Skeletal muscle tissue (tissue), 4 donors: ENCODE data around the gene PTPRR. TPM values are rescaled to one million over a fixed set of nuclear protein-coding genes. Genes with fewer than 3 reads are reported as not detected.

Experiments used
- H3K27ac ChIP-seq: one replicate; pipeline ENCODE4 v1.7.0; 2013; ENCODE audit warnings: mild to moderate bottlenecking, low read depth, low read length, inconsistent platforms
- H3K27me3 ChIP-seq, 3 donors: one replicate each; pipeline ENCODE4 v1.7.0; 2013; ENCODE audit warnings: low read length in 3 of 3; ENCODE audit not compliant: control insufficient read depth in 3 of 3, insufficient read depth in 3 of 3
- H3K36me3 ChIP-seq, 3 donors: one replicate each; pipeline ENCODE4 v1.7.0; 2013; ENCODE audit warnings: low read length in 3 of 3; ENCODE audit not compliant: control insufficient read depth in 3 of 3, insufficient read depth in 3 of 3
- H3K4me1 ChIP-seq, 3 donors: one replicate each; pipeline ENCODE4 v1.7.0; 2013; ENCODE audit warnings: low read length in 3 of 3, mild to moderate bottlenecking in 3 of 3; ENCODE audit not compliant: control insufficient read depth in 3 of 3, insufficient read depth in 3 of 3
- H3K4me3 ChIP-seq, 3 donors: one replicate each; pipeline ENCODE4 v1.7.0; 2013; ENCODE audit warnings: low read length in 3 of 3
- H3K9ac ChIP-seq, 3 donors: one replicate each; pipeline ENCODE4 v1.7.0; 2013; ENCODE audit warnings: low read length in 3 of 3, mild to moderate bottlenecking in 3 of 3, moderate library complexity in 2 of 3, low read depth in 1 of 3
- H3K9me3 ChIP-seq, 3 donors: one replicate each; pipeline ENCODE4 v1.7.0; 2013; ENCODE audit warnings: low read length in 3 of 3; ENCODE audit not compliant: control insufficient read depth in 3 of 3
- total RNA-seq: library from RNA; depleted of rRNA; stranded (reverse); fragments of >200 nt; gene quantifications from one replicate; pipeline ENCODE4 v1.2.3, GENCODE V29; 2014
- donor health status: Osteomylitis.

The PTPRR gene
- total RNA-seq, 1 donor from 2014 or later, result 1.0 TPM

DNA sequence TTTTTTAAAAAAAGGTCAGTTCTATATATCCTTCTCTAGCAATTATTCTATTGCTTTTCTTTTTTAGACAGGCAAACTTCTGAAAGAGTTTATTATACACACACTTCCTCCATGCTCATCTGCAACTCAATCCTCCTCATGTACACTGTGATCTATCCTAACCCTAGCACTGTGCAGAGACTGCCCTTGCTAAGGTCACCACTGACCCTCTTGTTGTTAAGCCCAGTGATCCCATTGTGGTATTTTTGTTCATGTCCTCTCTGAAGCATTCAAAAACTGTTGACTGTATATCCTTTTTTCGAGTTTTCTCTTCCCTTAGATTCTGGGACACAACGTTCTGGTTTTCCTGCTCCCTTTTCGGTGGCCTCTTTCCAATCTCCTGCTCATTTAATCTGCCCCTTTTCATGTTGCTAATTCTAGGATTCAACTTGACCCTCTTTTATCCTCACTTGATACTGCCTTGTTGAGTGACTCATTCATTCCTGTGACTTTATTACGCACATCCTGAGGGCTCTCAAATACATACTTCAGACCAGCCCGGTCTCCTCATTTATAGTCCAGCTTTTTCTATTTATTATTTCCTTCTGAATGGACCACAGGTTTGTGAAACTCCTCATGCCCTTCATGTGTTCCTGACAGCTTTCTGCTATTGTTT is 229.4 kb downstream of the PTPRR start:
- H3K36me3 ChIP-seq, result no peaks in the 10 kb centered on the region
- H3K27me3 ChIP-seq, result no peaks in the 10 kb centered on the region
- H3K27ac ChIP-seq, result peak overlapping the region; percentile 18
- H3K9ac ChIP-seq, result no peak overlapping the region
- no peaks in the 10 kb centered on the region for H3K4me1 ChIP-seq
- H3K4me3 ChIP-seq, result no peak overlapping the region
- no peaks in the 10 kb centered on the region for H3K9me3 ChIP-seq

DNA sequence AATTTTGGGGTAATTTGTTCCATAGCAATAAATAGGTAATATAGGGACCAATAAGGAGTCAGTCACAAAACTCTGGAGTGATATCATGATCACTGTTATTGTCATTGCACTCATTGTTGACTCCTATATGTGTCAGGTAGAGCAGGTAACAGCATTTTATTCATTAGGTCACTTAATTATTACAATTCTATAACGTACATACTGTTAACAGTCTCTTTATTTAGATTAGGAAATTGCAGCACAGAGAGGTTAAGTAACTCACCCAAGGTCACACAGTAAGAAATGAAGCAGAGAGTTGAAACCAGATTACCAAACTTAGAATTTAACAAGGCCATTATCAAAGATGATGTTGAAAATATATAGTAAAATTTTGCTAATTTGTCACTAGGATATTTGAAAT is 233.6 kb downstream of the PTPRR start:
- H3K4me3 ChIP-seq, result no peak overlapping the region
- H3K27ac ChIP-seq, result no peak overlapping the region
- no peaks in the 10 kb centered on the region for H3K36me3 ChIP-seq
- no peaks in the 10 kb centered on the region for H3K4me1 ChIP-seq
- no peaks in the 10 kb centered on the region for H3K27me3 ChIP-seq
- no peaks in the 10 kb centered on the region for H3K9me3 ChIP-seq
- no peak overlapping the region for H3K9ac ChIP-seq

DNA sequence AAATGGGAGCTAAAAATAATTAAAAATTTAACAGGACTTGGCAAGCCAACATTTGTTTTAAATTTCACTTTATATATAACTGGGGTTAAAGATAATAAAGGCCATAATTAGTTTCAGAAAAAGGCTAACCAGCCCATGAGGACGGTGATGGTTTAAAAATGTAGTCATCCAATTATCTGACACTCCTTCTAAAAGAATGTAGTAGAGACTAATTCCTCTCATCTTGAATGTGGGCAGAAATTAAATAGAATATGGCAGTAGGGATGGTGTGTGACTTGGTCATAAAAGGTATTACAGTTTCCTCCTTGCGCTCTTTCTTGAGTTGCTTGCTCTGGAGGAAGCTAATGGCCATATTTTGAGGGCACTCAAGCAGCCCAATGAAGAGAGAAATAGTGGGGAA is 234.2 kb downstream of the PTPRR start:
- Histone ChIP-seq H3K9ac (no peak overlapping the region), H3K9me3 (no peaks in the 10 kb centered on the region)

DNA sequence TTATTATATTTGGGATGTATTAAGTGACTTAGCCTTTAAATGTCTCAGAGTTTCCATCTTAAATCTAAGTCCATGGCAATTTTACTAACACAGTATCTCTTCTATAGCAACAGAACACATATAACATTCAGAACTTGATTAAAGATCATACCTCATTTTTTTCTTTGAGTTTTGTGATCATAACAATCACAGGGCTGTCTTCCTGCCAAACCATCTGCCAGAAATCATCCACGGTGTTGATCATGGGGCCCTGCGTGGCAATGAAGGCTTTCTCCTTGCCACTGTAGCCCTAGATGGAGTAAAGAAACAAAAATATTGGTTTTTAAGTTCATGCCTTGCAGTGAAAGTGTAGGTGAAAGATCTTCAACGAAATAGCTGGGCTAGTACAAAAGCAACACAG is 236.6 kb downstream of the PTPRR start:
- Histone ChIP-seq H3K9ac (no peak overlapping the region), H3K27me3 (no peaks in the 10 kb centered on the region), H3K9me3 (no peaks in the 10 kb centered on the region), H3K4me1 (no peaks in the 10 kb centered on the region), H3K27ac (no peak overlapping the region), H3K4me3 (no peak overlapping the region), H3K36me3 (no peaks in the 10 kb centered on the region)

More for the DNA sequence above, 234.2 kb downstream of the PTPRR start:
- H3K4me1 ChIP-seq, result no peaks in the 10 kb centered on the region
- no peaks in the 10 kb centered on the region for H3K36me3 ChIP-seq
- no peak overlapping the region for H3K4me3 ChIP-seq
- no peaks in the 10 kb centered on the region for H3K27me3 ChIP-seq
- H3K27ac ChIP-seq, result no peak overlapping the region

DNA sequence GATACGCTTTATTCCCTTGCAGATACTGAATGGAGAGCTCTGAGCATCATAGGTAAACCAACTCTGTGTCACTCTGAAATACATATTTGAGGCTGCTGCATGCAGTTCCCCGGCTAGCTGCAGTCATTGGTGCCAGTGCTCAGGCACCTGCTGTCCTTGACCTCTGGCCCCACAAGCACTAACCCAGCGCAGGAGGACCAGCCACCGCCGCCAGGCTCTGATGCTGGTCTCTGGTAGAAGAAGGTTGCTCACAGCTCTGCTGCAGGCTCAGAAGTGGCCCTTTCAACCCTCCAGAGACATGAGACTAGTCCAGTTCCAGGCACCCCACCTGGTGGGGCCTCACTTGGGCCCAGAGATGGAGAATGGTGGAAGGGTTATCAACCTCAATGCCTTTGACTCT is 248.8 kb downstream of the PTPRR start:
- H3K4me1 ChIP-seq, result peaks cover 0 to 2% (median 0%) of the 10 kb centered on the region in 3 donors

DNA sequence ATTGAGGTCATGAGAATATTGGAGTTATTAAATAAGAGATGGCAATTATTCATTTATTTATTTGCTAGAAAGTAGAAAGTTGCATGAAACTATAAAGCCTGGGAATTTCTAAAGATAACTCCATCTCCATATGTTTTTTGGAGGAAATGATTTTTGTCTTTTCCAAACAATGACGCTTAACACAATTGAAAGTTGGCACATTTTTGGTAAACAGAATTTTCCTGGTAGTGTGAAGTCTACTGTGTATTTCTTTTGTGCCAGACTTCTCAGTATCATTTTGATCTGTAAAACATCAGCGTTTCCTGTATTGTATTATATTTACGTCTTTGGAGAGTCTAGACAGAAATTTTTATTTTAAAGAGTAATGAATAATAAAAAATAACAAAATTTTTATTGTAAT is 249.6 kb downstream of the PTPRR start:
- H3K4me1 ChIP-seq, result peaks cover 0 to 2% (median 0%) of the 10 kb centered on the region in 3 donors
- H3K36me3 ChIP-seq, result no peaks in the 10 kb centered on the region
- H3K27me3 ChIP-seq, result no peaks in the 10 kb centered on the region
- H3K9ac ChIP-seq, result no peak overlapping the region
- no peak overlapping the region for H3K27ac ChIP-seq
- H3K9me3 ChIP-seq, result no peaks in the 10 kb centered on the region
- no peak overlapping the region for H3K4me3 ChIP-seq

More for the DNA sequence above, 248.8 kb downstream of the PTPRR start:
- no peaks in the 10 kb centered on the region for H3K27me3 ChIP-seq
- no peaks in the 10 kb centered on the region for H3K9me3 ChIP-seq
- H3K9ac ChIP-seq, result no peak overlapping the region
- H3K36me3 ChIP-seq, result no peaks in the 10 kb centered on the region
- H3K4me3 ChIP-seq, result no peak overlapping the region
- no peak overlapping the region for H3K27ac ChIP-seq

DNA sequence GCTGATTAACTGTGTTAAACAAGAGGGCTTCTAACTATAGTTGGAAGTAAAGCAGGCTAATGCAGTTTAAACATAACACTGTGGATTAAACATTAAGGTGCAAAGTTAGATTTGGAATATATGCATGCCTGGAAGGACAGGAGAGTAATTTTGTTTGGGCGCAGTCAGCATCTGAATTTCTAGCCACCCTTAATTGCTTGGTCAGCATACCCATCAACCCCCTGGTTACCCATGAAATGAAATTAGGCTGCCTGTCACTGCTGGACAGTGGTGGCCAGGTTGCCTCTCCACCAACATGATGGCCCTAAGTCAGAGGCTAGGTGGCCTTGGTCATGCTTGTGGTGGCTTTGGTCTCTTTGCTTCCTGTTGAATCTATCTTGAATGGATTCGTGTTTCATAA is 253.3 kb downstream of the PTPRR start:
- H3K4me1 ChIP-seq, result peaks cover 0 to 2% (median 0%) of the 10 kb centered on the region in 3 donors
- H3K4me3 ChIP-seq, result no peak overlapping the region
- H3K36me3 ChIP-seq, result no peaks in the 10 kb centered on the region
- H3K9me3 ChIP-seq, result no peaks in the 10 kb centered on the region
- no peaks in the 10 kb centered on the region for H3K27me3 ChIP-seq
- H3K9ac ChIP-seq, result no peak overlapping the region
- H3K27ac ChIP-seq, result no peak overlapping the region

DNA sequence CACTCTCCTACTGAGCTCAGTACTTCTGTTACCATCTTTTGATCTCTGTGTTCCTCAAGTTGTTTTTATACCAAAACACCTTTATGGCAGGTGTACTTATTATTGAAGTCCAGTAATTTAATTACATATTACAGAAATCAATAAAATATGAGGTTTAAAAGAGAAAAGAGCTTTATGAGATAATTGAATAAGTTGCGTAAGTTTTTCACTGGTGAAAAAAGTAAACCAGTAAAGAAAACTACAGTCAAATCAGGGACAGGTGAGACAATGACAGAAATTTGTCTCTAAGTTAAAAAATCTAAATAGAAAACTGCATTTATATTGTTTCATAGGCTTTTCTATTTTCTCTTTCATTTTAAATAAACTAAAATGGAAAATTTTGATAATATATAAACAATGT is 254.2 kb downstream of the PTPRR start:
- Histone ChIP-seq H3K27me3 (no peaks in the 10 kb centered on the region), H3K9ac (no peak overlapping the region), H3K9me3 (no peaks in the 10 kb centered on the region), H3K4me1 (no peaks in the 10 kb centered on the region), H3K27ac (no peak overlapping the region), H3K36me3 (no peaks in the 10 kb centered on the region), H3K4me3 (no peak overlapping the region)

DNA sequence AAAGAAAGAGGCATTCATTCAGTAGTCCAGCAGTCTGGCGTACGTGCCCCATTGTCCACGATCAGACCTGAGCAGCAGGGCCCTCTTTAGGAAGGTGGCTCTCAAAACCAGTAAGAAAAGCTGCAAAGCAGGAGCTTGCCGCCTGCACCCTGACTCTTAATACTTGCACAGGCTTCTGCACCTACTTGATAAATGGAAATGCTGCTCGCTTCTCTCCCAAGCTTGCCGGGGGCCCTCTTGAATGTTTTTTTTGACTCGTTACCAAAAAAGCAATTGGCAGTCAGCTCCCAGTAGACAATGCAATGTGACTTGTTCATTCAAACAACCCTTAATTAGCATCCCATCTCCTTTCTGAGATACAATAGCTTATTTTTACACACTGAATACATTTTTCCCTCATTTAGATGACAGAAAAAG is 256.1 kb downstream of the PTPRR start:
- H3K4me1 ChIP-seq, result no peaks in the 10 kb centered on the region
- H3K36me3 ChIP-seq, result no peaks in the 10 kb centered on the region
- no peak overlapping the region for H3K9ac ChIP-seq
- no peaks in the 10 kb centered on the region for H3K27me3 ChIP-seq
- no peaks in the 10 kb centered on the region for H3K9me3 ChIP-seq
- H3K4me3 ChIP-seq, result no peak overlapping the region
- H3K27ac ChIP-seq, result no peak overlapping the region

DNA sequence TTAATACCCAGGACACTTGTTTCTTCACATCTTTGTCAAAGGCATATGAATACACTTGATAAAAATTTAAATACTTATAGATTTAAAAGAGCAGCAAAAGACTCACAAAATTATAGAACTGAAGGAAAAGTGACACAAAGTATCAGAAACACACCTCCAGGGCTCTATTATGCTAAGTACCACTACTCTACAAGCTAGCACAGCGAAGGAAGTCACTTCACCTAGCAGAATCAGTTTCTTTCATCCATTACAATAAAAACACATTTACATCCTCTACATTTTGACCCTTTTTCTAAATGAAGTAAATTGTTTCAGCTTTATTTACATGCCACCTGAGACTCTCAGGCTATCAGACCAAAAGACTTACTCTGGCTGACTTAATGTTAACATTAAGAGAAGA is 256.7 kb downstream of the PTPRR start:
- Histone ChIP-seq H3K27me3 (no peaks in the 10 kb centered on the region), H3K9me3 (no peaks in the 10 kb centered on the region), H3K4me3 (no peak overlapping the region), H3K36me3 (no peaks in the 10 kb centered on the region), H3K9ac (peak overlapping the region in 1 of 3 donors; percentile 25), H3K4me1 (no peaks in the 10 kb centered on the region), H3K27ac (no peak overlapping the region)
